GM03348 (cell line): Measurements from ENCODE around the gene EYA3.

ENCODE experiments used
- DNase-seq: peaks from one replicate; pipeline ENCODE4 v3.0.0; 2012; ENCODE audit warnings: low spot score

EYA3 gene

DNA sequence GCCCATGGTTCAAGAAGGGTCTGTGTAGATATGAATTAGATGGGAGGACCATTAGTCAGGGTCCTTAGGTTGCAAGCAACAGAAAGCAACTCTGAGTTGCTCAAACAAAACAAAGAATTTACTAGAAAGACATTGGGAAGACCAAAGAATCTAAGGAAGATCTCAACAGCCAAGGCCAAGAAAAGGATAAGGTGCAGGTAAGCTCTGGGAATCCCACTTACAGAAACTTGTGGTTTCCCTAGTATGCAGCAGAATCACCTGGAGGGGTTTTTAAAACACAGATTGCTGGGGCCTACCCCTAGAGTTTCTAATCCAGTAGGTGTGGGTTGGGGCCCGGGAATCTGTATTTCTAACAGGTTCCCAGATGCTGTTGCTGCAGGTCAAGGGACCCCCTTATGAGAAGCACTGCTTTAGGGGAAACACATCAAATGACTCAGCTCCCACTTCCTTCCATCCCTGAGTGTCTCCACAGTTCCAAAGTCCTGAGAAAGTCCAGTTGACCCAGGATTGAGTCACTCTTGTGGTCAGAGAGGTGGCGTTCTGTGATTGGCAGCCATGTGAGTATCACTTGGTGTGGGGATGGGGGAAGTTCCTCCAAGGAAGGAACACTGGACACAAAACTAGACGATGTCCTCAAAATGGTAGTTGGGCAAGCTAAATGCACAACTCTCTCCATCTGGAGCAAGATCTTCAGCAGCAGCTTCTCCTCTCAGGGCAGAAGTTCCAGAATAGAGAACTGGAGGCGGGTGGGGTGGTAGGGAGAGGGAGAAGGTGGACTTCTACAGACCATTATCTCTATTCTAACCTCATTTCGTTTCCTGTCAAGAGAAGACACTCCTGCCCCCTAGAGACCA is 24.2 kb upstream of the EYA3 start:
- peak; percentile 39 for DNase-seq

DNA sequence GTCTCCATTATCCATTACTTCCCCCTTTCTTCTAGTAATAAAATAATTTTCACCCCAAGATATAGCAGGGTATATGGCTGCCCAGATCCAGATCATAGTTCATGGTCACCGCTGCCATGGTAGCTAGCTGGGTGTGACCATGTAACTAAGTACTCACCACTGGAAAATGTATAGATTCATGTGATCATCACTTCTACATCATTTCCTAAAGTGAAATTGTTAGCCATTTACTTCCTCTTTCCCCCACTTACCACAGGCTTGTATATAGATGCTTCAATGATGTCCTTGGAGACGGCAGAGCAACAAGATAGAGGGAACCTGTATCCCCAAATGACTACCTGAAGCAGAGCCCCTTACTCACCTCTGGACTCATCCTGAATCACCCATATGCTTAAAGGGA is 22.7 kb upstream of the EYA3 start:
- DNase-seq, result no peak

DNA sequence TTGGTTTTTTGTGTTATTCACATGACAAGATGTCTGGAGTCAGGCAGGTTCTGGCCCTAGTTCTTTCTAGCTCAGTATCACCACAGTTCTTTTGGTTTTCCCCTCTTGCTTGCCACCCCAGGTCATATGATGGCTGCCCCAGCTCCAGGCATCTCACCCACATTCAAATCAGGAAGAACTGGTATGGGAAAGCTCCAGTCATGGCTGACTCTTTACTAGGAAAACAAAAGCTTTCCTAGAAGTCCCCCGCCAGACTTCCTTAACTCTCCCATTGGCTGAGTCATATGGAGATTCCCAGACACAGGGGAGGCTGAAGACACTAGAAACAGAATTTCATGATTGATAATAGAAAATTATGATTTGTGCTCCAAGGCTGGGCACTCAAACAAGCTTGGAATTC is 22.1 kb upstream of the EYA3 start:
- DNase-seq, result no peak

DNA sequence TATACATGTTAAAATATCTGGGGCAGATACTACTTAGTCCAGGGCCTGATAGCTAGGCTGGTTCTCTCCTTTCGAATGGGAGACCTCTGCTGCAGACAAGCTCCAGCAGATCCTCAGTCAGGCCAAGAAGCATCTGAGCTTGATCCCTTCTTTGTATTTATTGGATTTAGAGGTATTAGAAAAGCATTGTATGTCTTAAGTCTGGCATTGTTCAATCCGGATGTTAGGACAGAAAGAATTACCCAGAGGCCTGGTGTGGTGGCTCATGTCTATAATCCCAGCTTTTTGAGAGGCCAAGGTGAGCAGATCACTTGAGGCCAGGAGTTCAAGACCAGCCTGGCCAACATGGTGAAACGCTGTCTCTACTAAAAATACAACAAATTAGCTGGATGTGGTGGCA is 21.2 kb upstream of the EYA3 start:
- no peak for DNase-seq

DNA sequence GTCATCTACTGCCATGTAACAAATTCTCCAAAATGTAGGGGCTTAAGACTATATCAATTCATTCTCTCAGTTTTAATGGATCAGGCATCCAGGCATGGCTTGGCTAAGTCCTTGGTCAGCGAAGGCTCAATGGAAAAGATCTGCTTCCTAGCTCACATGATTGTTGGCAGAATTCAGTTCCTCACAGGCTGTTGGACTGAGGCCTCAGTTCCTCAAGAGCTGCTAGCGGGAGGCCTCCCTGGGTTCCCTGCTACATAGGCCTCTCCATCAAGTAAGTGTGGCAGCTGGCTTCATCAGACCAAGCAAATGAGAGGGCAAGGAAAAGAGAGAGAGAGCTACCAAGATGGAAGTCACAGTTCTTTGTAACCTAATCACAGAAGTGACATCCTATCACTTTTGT is 19.6 kb upstream of the EYA3 start:
- no peak for DNase-seq

DNA sequence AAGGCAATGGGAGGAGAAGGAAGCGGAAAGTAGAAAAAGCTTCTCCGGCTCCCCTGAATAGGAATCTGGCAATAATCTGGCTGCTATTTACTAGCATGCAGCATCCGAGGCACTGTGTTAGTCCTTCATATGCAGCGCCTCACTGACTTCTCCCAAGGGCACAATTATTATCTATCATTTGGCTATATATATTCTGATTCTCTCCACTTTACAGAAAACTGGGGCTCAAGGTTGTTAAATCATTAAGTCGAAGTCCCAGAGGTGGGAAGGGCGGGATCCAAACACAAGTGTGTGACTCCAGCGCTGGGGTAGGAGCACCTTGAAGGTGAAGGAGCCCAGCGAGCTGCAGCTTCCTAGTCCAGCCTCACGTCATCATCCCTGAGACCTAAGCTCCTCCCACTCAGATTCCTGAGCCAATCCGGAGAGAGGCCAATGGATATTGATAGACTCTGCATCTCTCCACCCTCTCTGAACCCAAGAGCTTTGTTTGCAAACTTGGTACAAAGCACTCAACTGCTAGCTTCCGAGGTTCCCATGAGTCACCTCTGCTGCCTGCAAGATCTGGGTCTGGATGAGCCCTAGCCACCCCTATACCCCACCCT is 16.6 kb upstream of the EYA3 start:
- peak; percentile 79 for DNase-seq

DNA sequence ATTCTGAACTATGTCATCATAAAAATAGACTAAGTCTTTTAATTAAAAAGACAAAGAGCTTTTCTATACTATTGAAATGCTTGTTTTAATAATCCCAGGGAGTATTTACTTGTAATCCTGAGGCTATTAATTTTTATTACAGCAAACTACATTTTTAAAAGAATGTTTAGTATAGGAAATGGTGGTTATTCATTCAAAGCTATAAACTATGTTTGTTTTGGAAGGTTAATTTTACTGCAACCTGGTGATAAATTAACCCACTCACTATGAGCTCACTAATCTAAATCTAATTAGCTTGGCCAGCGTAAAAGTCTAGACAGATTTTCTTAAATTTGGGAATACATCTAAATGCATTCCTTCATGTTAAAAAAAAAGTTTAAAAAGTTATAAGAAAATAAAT is 13.8 kb upstream of the EYA3 start:
- no peak for DNase-seq

DNA sequence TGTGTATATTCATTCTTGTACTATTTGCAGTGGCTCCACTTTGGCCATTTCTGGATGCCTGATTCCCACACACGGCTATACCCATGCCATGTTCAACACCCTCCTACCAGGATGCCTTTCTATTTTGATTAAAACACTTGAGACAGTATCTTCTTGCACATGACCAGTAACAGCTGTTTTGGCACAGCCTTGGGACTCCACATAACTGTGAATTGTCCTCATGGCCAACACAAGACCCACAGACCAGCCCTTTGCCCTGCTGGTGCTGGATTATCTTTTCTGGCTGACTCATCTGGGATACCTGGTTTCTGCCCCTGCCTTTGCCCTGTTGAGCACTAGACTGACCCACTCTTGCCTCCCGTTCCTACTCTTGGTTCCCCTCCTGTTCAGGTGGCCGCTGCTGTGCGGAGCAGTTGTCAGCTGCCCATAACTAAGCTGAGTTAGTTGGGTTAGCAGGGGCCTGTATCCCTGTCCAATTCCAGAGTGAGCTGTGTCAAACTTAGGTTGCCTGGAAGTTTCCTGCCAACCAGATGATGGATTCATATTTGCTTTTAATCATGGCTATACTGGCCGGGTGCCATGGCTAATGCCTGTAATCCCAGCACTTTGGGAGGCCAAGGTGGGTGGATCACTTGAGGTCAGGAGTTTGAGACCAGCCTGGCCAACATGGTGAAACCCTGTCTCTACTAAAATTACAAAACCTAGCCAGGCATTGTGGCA is 10.8 kb upstream of the EYA3 start:
- DNase-seq, result no peak

- no peak for DNase-seq
These were observed 8.7 kb upstream of the EYA3 start for GRCh38 chr1:28097100-28097472.

DNA sequence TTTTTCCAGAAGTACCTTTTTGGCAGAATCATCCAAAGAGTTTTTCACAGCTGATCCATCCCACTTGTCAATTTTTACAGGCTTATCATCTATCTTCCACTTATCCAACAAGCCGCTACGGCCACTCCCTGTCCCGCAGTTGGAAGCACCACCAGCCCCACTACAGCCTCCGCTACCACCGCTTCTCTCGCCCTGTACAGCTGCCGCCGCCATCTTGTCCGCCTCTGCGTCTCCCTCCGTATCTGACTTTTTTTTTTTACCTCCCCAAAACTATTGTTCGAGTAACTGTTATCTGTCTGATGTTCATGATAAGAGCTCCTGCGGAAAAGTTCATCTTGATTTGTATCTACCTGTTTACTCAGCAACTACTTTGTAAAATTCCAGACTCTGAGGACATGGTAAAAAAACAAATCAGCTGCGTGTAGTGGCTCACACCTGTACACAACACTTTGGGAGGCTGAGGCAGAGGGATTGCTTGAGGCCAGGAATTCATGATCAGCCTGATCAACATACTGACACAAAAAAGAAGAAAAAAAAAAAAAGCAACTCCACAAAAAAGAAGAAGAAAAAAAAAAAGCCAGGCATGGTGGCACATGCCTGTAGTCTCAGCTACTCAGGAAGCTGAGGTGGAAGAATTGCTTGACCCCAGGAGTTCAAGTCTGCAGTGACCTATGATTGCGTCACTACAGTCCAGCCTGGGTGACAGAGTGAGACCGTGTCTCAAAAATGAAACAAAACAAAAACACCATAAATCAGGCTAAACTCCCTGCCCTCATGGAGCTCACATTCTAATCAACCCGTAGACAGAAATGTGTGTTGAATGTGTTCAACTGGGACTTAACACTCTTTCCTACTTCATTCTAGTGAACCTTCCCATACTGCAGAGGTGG is 8.0 kb upstream of the EYA3 start:
- DNase-seq, result no peak

- DNase-seq, result peak; percentile 74
These were observed 2.8 kb upstream of the EYA3 start for GRCh38 chr1:28091043-28091781.

DNA sequence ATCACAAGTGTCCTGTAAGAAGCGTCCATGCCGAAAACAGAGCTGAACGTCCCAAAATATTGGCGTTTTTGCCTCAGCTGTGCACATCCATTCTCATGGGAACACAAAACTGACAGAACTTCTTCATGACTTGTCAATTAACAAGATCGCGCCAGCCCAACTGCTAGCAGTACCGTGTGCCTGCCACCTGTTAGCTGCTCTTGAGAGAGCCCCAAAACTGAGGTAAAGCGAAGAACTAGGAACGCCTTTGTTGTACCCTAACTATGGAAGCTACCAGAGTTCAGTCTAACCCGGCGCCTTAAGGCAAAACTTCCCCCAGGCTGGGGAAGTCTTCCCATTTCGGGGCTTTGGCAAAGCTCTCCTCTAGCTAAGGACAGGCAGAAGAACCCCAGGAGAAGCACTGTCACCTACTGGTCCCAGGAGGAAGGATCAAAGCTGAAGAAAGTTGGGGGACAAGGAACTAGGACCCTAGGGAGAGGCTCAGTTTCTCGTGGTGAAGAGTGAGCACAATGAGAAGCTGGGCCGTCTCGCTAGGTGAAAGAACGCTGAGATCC is 719 bp downstream of the EYA3 start:
- peak; percentile 24 for DNase-seq

GRCh38 chr1:28086651-28087050 is 1.8 kb downstream of the EYA3 start:
- DNase-seq, result no peak

- DNase-seq, result no peak
These were observed 3.3 kb downstream of the EYA3 start for GRCh38 chr1:28085129-28085528.

DNA sequence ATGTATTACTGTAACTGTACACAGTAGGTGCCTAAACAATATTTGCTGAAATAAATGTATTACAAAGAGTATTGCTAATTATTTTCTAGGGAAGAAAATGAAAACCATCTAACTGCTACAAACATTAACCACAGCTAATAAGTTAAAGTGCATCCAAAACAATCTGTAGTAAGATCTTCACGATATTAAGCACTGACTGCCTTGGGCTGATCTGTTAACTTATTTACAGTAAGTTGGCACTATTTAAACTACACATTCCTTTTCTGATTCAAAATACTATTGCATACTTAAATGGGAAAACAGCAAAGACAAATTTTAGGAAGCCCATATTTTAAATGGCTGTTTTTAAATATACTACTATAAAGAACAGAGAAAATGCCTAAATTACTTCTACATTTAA is 4.5 kb downstream of the EYA3 start:
- no peak for DNase-seq

DNA sequence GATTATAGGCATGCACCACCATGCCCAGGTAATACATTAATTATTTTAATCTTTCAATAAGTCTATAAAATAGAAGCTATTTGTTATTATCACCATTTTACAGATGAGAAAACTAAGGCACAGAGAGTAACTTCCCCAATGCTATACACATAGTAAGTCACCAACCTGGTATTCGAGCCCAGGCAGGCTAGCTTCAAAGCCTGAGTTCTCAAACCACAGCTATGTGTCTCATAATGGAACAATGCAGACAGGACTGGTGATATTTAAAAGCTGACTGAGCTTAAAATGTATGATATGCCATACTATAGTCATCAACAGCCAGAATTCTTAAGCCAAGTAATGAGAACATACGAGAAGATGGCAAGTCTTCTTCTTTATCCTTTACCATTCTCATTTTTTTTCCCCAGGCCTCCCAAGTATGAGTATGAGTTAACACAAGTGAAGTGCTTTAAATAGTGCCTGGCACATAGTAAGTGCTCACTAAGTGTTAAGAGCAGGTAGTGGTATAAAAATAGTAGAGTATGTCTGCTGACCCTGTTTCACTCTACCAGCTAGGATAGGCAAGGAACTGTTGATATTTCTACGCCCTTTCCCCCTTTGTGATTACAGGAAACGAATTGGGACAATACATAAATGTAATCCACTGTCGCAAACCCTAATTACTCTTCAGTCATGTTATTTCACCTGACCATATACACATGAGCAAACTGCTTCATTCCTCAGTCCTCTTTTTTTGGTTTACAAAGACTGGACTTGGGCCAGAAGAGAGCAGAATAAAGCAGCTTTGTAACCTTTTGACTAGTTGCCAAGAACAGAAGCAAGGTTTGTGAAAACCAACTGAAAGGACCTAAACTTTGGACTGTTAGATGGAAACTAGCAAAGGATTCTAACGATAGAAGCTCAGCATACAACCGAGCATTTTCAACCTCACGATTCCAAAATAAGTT is 9.5 kb downstream of the EYA3 start:
- peak; percentile 18 for DNase-seq

DNA sequence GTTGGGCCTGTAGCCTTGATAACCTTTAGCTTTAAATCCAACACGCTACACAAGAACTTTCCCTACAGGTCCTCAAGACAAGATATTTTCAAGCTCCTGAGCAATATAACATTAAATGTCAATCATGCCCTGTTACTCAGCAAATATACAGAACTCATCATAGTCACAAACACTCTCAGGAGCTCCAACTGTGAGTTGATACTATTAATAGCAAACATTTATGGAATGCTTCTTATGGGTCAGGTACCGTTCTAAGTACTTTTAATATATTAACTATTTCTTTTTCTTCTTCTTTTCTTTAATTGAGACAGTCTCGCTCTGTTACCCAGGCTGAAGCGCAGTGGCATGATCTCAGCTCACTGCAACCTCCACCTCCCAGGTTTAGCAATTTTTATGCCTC is 10.1 kb downstream of the EYA3 start:
- no peak for DNase-seq

- no peak for DNase-seq
These were observed 13.4 kb downstream of the EYA3 start for GRCh38 chr1:28074892-28075511.

GRCh38 chr1:28073867-28074266 is 14.5 kb downstream of the EYA3 start:
- no peak for DNase-seq

DNA sequence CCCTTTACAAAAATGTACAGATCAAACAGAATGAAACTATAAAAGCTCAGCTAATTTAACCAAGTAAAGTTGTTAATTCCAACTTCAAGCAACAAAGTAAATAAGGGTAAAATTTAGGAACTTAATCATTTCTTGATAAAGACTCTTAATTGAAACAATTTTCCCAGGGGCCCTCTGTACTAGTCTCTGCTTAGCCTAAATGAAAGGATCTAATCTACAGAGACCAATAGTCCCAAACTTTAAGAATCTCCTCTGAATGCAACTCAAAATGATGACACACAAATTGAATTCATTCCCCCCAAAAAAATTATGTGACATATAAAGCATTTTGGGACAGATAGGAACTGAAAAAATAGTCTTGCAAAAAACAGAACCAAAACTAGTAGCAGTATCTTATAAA is 16.6 kb downstream of the EYA3 start:
- DNase-seq, result no peak
